ENCODE measurements around the gene MCTP1. TPM values are rescaled to one million over a fixed set of nuclear protein-coding genes. Genes with fewer than 3 reads are reported as not detected.
"Not testable (repeated sequence)": the region's sequence is repeated elsewhere in the genome, so short reads cannot be mapped to it uniquely, and the experiment has no call there.

The MCTP1 gene
- total RNA-seq, 2 donors from 2014 or later, result 13.4 to 16.1 TPM

DNA sequence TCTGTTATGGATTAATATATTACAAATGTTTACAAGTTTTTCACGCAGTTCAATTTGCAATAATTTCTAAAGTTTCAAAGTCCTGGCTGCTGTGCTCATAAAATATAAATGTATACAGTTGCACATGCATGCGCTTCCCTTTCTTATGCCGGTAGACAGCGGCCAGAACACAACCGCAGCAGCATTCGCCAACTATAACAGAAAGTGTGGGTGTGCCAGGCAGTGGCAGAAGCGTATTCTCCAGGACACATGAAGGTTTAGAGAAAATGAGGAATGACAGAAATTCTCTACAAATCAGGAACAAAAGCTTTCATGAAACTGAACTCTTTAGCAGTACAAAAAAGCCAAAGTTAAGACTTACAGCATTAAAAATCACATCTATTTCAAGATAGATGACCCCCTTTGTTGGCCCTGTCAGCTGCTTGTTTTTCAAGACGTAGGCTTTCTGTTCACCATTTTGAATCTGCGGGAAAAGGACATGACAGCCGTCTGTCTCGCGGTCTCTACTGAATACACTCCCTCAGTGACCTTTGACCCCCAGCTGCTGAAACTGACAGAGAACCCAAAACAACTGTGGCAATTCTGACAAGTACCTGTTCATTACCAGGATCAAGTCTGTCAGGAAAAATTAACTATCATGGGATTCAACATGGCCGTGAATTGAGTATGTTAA is 414.2 kb downstream of the MCTP1 start:
- no peak for ATAC-seq
- intact Hi-C loops (cut with DNase I), result no loop called here
- DNase-seq, result no peak

GRCh38 chr5:94869921-94870320 is 415.0 kb downstream of the MCTP1 start:
- no peak for DNase-seq
- no peak for ATAC-seq
- intact Hi-C loops (cut with DNase I), result no loop called here

DNA sequence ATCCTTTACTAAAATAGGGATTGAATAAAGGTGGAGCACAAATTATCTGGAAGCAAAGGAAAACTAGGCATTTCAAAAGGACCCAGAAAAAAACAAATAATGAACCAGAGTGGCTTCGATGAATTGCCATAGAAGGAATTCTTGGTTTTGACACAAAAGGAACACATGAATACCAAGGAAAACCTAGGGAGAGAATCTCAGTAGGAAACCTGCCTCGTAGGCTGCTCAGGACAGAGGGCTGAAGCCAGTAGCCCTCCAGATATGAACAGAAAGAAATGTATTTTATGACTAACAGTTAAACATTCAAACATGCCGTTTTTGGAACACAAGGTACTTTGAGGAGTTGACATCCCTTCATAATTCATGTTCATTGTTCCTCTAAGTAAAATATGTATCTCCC is 420.9 kb downstream of the MCTP1 start:
- DNase-seq (no peak), ATAC-seq (no peak)
- intact Hi-C loops (cut with DNase I), result no loop called here

DNA sequence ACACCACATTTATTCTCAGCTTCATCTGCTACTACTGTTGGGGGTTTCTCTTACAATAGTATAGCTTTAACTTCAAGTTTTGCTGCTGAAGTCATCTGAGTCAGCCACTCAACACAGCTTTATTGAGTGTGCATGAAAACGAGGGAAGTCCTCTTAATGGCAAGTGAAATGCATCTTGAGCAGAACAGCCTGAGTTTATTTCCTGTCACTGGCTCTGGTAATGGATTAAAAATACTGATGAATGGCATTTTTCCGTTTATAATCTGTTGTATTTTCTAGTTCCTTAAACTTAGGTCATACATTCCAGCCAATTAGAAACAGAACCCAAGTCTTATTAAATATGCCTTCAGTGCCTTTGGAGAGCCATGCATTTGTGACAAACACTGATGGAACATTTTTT is 427.8 kb downstream of the MCTP1 start:
- ATAC-seq, result no peak
- intact Hi-C loops (cut with DNase I), result no loop called here
- DNase-seq, result no peak

- intact Hi-C loops (cut with DNase I), result no loop called here
- no peak for DNase-seq
- no peak for ATAC-seq
These were observed 428.6 kb downstream of the MCTP1 start for GRCh38 chr5:94856257-94856800.

DNA sequence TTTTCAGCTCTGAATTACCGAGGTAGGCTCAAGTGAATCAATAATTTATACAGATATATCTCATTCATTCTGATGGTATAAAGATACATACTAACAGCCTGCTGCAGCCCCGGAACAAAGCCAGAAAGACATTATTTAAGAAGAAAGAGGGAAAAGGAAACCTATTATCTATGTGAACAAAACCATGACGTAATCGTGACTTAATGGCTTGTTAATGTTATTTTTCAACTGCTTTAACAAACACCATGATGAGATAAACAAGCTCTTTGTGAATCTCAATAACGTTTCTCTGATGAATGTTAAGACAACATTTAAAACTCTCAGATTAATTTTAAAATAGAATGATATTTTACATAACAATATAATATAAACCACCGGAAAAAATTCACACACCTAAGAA is 429.4 kb downstream of the MCTP1 start:
- no peak for ATAC-seq
- no peak for DNase-seq
- intact Hi-C loops (cut with DNase I), result no loop called here

DNA sequence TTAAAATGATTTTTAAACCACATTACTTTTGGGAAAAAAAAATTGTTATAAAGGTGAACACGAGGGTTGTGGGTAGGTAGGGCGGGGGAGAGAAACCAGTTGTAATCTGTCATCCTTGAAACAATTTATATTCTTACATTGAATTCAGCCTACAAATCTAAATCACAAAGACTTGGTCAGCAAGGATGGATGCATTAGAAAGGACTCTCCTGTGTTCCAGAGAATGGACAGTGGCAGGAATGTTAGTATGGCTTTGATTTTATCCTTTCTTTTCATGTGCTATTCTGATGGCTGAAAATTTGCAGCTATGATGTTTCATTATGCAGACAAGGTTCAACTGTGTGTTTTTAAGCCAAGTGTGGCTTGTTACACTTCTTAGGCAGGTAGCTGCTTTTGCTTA is 431.8 kb downstream of the MCTP1 start:
- intact Hi-C loops (cut with DNase I), result no loop called here
- ATAC-seq, result no peak
- DNase-seq, result no peak

- DNase-seq (no peak), ATAC-seq (no peak)
- intact Hi-C loops (cut with DNase I), result no loop called here
These were observed 433.9 kb downstream of the MCTP1 start for GRCh38 chr5:94850960-94851359.

DNA sequence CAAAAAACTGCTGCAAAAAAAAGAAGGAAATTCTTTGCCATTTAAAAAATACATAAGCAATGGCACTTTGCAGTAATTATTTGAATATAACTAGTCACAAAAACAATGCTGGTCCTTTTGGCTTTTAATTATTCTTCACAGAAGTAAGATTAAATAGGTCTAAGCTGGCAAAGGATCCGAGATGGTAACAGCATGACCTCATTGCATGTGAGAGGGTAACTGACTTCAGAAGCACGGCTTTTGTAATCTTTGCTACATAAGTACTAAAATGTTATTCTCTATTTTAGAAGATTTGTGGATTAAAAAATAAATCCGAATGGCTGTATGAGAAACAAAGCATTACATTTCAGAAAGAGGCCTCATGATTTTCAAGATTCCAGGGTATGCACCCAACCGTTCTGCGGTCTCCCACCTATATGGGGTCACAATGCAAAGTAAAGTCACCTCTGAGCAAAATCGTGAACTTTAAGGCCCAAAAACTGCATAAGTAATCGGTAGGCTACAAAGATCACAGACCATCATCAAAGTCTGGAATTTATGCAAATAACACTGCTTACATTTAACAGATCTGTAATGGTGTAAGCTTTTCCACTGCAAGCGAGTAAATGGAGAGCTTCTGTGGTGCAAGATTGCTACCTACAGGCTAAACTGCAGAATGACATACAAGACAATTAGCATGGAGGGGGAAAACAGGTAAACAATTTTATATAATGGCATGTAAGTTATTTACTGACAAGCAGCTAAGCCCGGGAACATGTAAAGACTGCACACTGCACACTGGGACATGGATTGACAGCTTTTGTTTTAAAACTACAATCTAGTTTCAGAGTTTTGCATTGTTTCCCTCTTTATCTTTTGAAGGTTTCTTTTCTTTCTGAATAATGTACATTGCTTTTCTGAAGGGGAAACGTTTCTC is 434.8 kb downstream of the MCTP1 start:
- DNase-seq, result no peak
- intact Hi-C loops (cut with DNase I), result no loop called here
- peak in 1 of 2 donors; percentile 65 for ATAC-seq

DNA sequence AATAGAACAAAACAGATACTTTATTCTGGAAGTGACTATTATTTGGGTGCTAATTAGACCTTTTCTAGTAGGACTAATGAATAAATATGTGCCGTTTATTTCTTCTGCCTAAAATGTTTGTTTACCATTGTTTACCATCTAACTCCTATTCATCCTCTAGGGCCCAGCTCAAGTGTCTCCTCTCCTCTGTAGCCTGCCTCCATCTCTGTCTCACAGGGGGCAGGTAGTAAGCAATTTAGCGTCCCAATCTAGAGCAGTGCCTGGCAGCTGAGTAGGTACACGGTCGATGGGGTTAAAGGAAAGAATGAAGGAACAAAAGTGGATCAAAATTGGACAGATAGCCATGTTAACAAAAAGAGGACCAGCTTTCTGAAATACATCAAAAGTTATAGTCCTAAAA is 435.6 kb downstream of the MCTP1 start:
- intact Hi-C loops (cut with DNase I), result no loop called here
- ATAC-seq (no peak), DNase-seq (no peak)

- DNase-seq, result no peak
- intact Hi-C loops (cut with DNase I), result no loop called here
- ATAC-seq, result no peak
These were observed 437.2 kb downstream of the MCTP1 start for GRCh38 chr5:94847726-94848125.

DNA sequence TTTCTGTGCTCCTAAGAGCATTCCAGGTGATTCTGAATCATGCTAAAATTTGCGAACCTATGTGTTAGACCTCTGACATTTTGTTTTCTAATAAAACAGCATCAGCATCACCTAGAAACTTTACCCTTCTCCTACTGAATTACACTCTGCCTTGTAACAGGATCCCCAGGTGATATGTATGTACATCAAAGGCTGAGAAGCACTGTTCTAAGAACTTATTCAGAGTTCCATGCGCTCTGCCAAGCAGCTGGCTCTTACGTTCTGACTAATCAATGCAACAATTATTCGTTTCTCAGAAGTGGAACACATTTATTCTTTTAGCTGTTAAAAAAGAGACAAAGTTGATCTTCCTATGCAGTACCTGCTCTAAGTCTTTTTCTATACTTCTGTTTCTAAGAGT is 437.9 kb downstream of the MCTP1 start:
- DNase-seq (no peak), ATAC-seq (no peak)
- intact Hi-C loops (cut with DNase I), result no loop called here

- DNase-seq; intact Hi-C loops (cut with DNase I); ATAC-seq: not testable (repeated sequence)
These were observed 439.2 kb downstream of the MCTP1 start for GRCh38 chr5:94845696-94846095.

GRCh38 chr5:94841598-94842322 is 443.1 kb downstream of the MCTP1 start:
- intact Hi-C loops (cut with DNase I), result no loop called here
- DNase-seq (no peak), ATAC-seq (no peak)

- intact Hi-C loops (cut with DNase I), result no loop called here
- DNase-seq (no peak), ATAC-seq (no peak)
These were observed 451.0 kb downstream of the MCTP1 start for GRCh38 chr5:94833851-94834250.

GRCh38 chr5:94832685-94833084 is 452.2 kb downstream of the MCTP1 start:
- intact Hi-C loops (cut with DNase I), result no loop called here
- ATAC-seq (no peak), DNase-seq (no peak)

GRCh38 chr5:94830520-94830919 is 454.4 kb downstream of the MCTP1 start:
- no peak for ATAC-seq
- intact Hi-C loops (cut with DNase I), result no loop called here
- no peak for DNase-seq

DNA sequence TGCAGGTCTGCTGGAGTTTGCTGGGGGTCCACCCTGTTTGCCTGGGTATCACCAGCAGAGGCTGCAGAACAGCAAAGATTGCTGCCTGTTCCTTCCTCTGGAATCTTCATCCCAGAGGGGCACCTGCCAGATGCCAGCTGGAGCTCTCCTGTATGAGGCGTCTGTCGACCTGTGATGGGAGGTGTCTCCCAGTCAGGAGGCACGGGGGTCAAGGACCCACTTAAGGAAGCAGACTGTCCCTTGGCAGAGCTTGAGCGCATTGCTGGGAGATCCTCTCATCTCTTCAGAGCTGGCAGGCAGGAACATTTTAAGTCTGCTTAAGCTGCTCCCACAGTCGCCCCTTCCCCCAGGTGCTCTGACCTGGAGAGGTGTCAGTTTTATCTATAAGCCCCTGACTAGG is 456.7 kb downstream of the MCTP1 start:
- DNase-seq; ATAC-seq; intact Hi-C loops (cut with DNase I): not testable (repeated sequence)

DNA sequence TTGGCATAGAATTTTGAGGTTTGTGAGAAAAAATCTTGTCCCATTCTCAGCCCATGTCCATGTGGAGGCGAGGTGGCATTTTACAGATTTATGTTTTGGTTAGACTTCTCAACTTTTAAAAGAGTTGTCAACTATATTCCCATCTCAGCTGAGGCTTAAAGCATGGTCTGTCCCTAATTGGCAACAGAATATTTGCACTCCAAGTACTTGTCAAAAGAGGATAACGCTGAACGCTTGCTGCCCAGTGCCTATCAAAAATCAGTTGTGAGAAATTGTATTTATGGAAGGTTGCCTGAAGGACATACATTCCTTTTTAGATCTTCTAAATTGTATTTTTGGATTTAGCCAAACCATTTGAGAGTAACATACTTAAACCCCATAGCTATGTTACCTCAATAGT is 464.4 kb downstream of the MCTP1 start:
- intact Hi-C loops (cut with DNase I), result no loop called here
- peak in 1 of 2 donors; percentile 71 for ATAC-seq
- no peak for DNase-seq

DNA sequence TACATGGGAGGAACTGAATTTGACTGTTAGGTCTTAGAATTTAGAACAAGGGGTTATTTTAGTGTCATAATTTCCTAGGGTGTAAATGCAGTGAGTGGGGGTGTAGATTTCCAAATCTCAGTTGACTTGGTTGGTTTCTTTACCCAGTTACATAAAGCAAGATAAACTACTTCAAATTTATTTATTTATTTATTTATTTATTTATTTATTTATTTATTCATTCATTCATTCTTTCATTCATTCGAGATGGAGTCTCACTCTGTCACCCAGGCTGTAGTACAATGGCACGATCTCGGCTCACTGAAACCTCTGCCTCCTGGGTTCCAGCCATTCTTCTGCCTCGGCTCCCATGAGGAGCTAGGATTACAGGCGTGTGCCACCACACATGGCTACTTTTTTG is 466.0 kb downstream of the MCTP1 start:
- DNase-seq (no peak), ATAC-seq (no peak)
- intact Hi-C loops (cut with DNase I), result no loop called here

Measured in left cardiac atrium (tissue), 4 donors.